GM12878 (cell line): ENCODE measurements around the gene SASH1. TPM values are rescaled to one million over a fixed set of nuclear protein-coding genes. Genes with fewer than 3 reads are reported as not detected.

Experiments
- ATAC-seq: fragments of 200-7000 bp; cut with Tn5 transposase; 3 replicates; pipeline ENCODE4 v1.9.1; 2020; ENCODE audit warnings: mild to moderate bottlenecking, moderate library complexity
- BruUV-seq: library from RNA; stranded (reverse); fragments of 400-500 nt; replicated peaks from 2 replicates; lab custom pipeline; 2021; lab: Mats Ljungman, UMichigan
- CTCF ChIA-PET: fragments of 300-600 bp; sonication (Branson Sonifier 250); formaldehyde crosslinking; extraction: SDS; loops from one replicate; lab custom pipeline; 2021; ENCODE audit warnings: inconsistent platforms; lab: Yijun Ruan, JAX
- POLR2A ChIA-PET: fragments of 350-600 bp; formaldehyde crosslinking; extraction: SDS; loops from one replicate; lab custom pipeline; 2021; ENCODE audit warnings: inconsistent platforms; lab: Charles Lee
- RAD21 ChIA-PET: fragments of 300-600 bp; sonication (Branson Sonifier 250); formaldehyde crosslinking; loops from one replicate; lab custom pipeline; 2023; ENCODE audit warnings: antibody characterized with exemption; ENCODE audit not compliant: unreplicated experiment; lab: Charles Lee
- SMC1A ChIA-PET: fragments of 300-600 bp; sonication (Branson Sonifier 250); formaldehyde crosslinking; loops from one replicate; lab custom pipeline; 2023; ENCODE audit not compliant: unreplicated experiment, uncharacterized antibody; lab: Charles Lee
- DNase-seq: peaks from one replicate; pipeline ENCODE4 v3.0.0-alpha.2; 2011; ENCODE audit warnings: low read depth, low spot score
- FAIRE-seq: peaks from 3 replicates; lab custom pipeline; 2011; peaks lifted over from hg19 to GRCh38; lab: Jason Lieb, UNC
- H2AFZ ChIP-seq: 2 replicates; pipeline ENCODE4 v1.6.0; 2011; ENCODE audit warnings: low read depth, low read length, control low read depth; ENCODE audit not compliant: control insufficient read depth
- H3K27ac ChIP-seq: 2 replicates; pipeline ENCODE4 v1.5.1; 2011; ENCODE audit warnings: control low read depth; ENCODE audit not compliant: control insufficient read depth, insufficient read depth
- H3K27me3 ChIP-seq, 2 experiments: replicated peaks in 1 of 2; 2 replicates each; pipeline versions ENCODE4 v1.6.0 to v1.6.1; 2011; ENCODE audit warnings: low read length in 1 of 2; ENCODE audit not compliant: control insufficient read depth in 2 of 2, insufficient read depth in 2 of 2
- H3K36me3 ChIP-seq, 2 experiments: 2 replicates each; pipeline ENCODE4 v1.5.1; 2011; ENCODE audit warnings: low read length in 1 of 2; ENCODE audit not compliant: control insufficient read depth in 2 of 2, insufficient read depth in 2 of 2
- H3K4me1 ChIP-seq: 2 replicates; pipeline ENCODE4 v1.6.1; 2011; ENCODE audit warnings: mild to moderate bottlenecking, low read length, moderate library complexity, mixed read lengths; ENCODE audit not compliant: control insufficient read depth, insufficient read depth
- H3K4me2 ChIP-seq: 2 replicates; pipeline ENCODE4 v1.6.0; 2011; ENCODE audit warnings: control low read depth; ENCODE audit not compliant: control insufficient read depth, insufficient read depth
- H3K4me3 ChIP-seq: fragments of 200-600 bp; sonication (generic); 2 replicates; pipeline ENCODE4 v1.5.1; 2016
- H3K79me2 ChIP-seq: 2 replicates; pipeline ENCODE4 v1.6.0; 2011; ENCODE audit warnings: low read length; ENCODE audit not compliant: control insufficient read depth, insufficient read depth
- H3K9ac ChIP-seq: 2 replicates; pipeline ENCODE4 v1.8.0; 2011; ENCODE audit warnings: low read length, control low read depth, mixed read lengths; ENCODE audit not compliant: control insufficient read depth, insufficient read depth
- H3K9me3 ChIP-seq: replicated peaks from 3 replicates; pipeline ENCODE4 v1.5.1; 2011; ENCODE audit warnings: mild to moderate bottlenecking, low read length; ENCODE audit not compliant: control insufficient read depth, insufficient read depth
- H4K20me1 ChIP-seq: 2 replicates; pipeline ENCODE4 v1.6.0; 2011; ENCODE audit not compliant: control insufficient read depth, insufficient read depth
- BHLHE40 ChIP-seq, 2 experiments: fragments of 450-650 bp in 1 of 2; IDR thresholded peaks; 2 replicates each; pipeline ENCODE4 v1.6.1; 2011 to 2017; ENCODE audit warnings: low read depth in 2 of 2, borderline replicate concordance in 1 of 2, improper control_type of control experiment in 1 of 2, low read length in 1 of 2, mild to moderate bottlenecking in 1 of 2
- EZH2 ChIP-seq: IDR thresholded peaks from 2 replicates; pipeline ENCODE4 v1.6.1; 2012; ENCODE audit warnings: low read depth, mild to moderate bottlenecking, control low read depth, inconsistent platforms, low read length, borderline replicate concordance; ENCODE audit not compliant: control insufficient read depth
- GATAD2B ChIP-seq: fragments of 450-650 bp; conservative IDR thresholded peaks from 2 replicates; pipeline ENCODE4 v1.6.1; 2017; ENCODE audit warnings: low read depth, mild to moderate bottlenecking, moderate library complexity
- IKZF1 ChIP-seq: fragments of 450-650 bp; conservative IDR thresholded peaks from 2 replicates; pipeline ENCODE4 v1.6.1; 2017; ENCODE audit warnings: antibody characterized with exemption, mild to moderate bottlenecking
- KAT2A ChIP-seq: conservative IDR thresholded peaks from 2 replicates; pipeline ENCODE4 v1.6.1; 2011; ENCODE audit warnings: low read depth, low read length; ENCODE audit not compliant: control insufficient read depth
- POLR2AphosphoS2 ChIP-seq: IDR thresholded peaks from 2 replicates; pipeline ENCODE4 v1.6.1; 2011; ENCODE audit warnings: low read depth, mild to moderate bottlenecking, low read length, improper control_type of control experiment, moderate library complexity
- SP1 ChIP-seq: IDR thresholded peaks from one replicate; pipeline ENCODE4 v1.6.1; 2011; ENCODE audit warnings: low read depth, low read length
- ZBTB11 ChIP-seq: fragments of 450-650 bp; formaldehyde crosslinking; IDR thresholded peaks from 2 replicates; pipeline ENCODE4 v1.5.0; 2022; ENCODE audit warnings: mild to moderate bottlenecking, missing genetic modification characterization
- ZBTB40 ChIP-seq: fragments of 450-650 bp; IDR thresholded peaks from 2 replicates; pipeline ENCODE4 v1.6.1; 2016; ENCODE audit warnings: mild to moderate bottlenecking, moderate library complexity, borderline replicate concordance
- WGBS: methylation state at CpG from one replicate; pipeline ENCODE4 v1.1.6; 2016; ENCODE audit warnings: low lambda C conversion rate; ENCODE audit not compliant: insufficient replicate concordance, insufficient coverage; ENCODE audit errors: missing lambda C conversion rate; 5-methylcytosine and 5-hydroxymethylcytosine counted together
- in situ Hi-C: fragments of 300-500 bp; cut with MboI; formaldehyde crosslinking; loops from 9 replicates; pipeline ENCODE4 v1.14.3; 2018; ENCODE audit warnings: mixed read lengths
- intact Hi-C: fragments of 100-400 bp; cut with micrococcal nuclease; formaldehyde crosslinking; loops from one replicate; pipeline ENCODE4 v1.14.2; 2022; ENCODE audit not compliant: unreplicated experiment
- polyA plus RNA-seq, 11 experiments: library from polyadenylated mRNA; depleted of rRNA in 4 of 11; unstranded in 6 of 11; stranded (reverse) in 5 of 11; fragments of >200 nt; fragmentation: Nextera tagmentation in 4 of 11; fragmentation: Illumina TruSeq in 1 of 11; extraction: Ambion mirVana in 4 of 11; extraction: Trizol in 1 of 11; gene quantifications; 1 replicate in 1 of 11; 2 replicates in 10 of 11; pipeline versions ENCODE4 v1.2.1 to v1.2.3, GENCODE V29; 2011 to 2016; ENCODE audit warnings: inconsistent platforms in 2 of 11, missing spikeins in 2 of 11, low read depth in 1 of 11
- total RNA-seq, 4 experiments: library from RNA; depleted of rRNA in 3 of 4; stranded (reverse); fragments of >200 nt in 3 of 4; fragmentation: Illumina TruSeq in 1 of 4; extraction: Trizol in 1 of 4; gene quantifications; 2 replicates each; pipeline versions ENCODE4 v1.2.1 to v1.2.3, GENCODE V29; 2013 to 2021
- TF ChIP-seq, protein P1 (sequence below): fragments of 450-650 bp; IDR thresholded peaks from 2 replicates; pipeline ENCODE4 v1.6.1; 2017; ENCODE audit warnings: antibody characterized with exemption, mild to moderate bottlenecking, moderate library complexity

The SASH1 gene
- total and polyA plus RNA-seq, 10 of the 15 experiments (the other 5 are each of a cell fraction or from before 2014, with no cell fraction given) = 0.01 to 0.73 (median 0.14) TPM; not detected in 4

- no peak for DNase-seq
- H3K4me1 ChIP-seq = no peaks in the 10 kb centered on the region
- 15% methylated on average over 3 of the region's 3 CpGs for WGBS
- H3K9me3 ChIP-seq = no peaks in the 10 kb centered on the region
- BruUV-seq = no TSS peak
- H3K27me3 ChIP-seq = no peaks in the 10 kb centered on the region
- no peak overlapping the region for H2AFZ ChIP-seq
- in situ Hi-C loops = no loop called here
- RAD21 ChIA-PET = no interaction called here
- no peak for FAIRE-seq
- no peak overlapping the region for H3K9ac ChIP-seq
- SMC1A ChIA-PET = no interaction called here
- H4K20me1 ChIP-seq = no peaks in the 10 kb centered on the region
- intact Hi-C loops = no loop called here
- no peak overlapping the region for H3K4me2 ChIP-seq
- CTCF ChIA-PET = no interaction called here
- H3K27ac ChIP-seq = no peak overlapping the region
- no peak overlapping the region for H3K4me3 ChIP-seq
- POLR2A ChIA-PET = no interaction called here
- no peak for ATAC-seq
- H3K36me3 ChIP-seq = no peaks in the 10 kb centered on the region
- H3K79me2 ChIP-seq = no peaks in the 10 kb centered on the region
- TF ChIP-seq ZBTB40 = no peak
- no peak for TF ChIP-seq BHLHE40 (IDR thresholded peaks at IDR 0.05; ENCODE audit: borderline replicate concordance in 1 of 2, low read depth in 2 of 2, low read length in 1 of 2)
- TF ChIP-seq EZH2 = no peak
- TF ChIP-seq, protein P1, sequence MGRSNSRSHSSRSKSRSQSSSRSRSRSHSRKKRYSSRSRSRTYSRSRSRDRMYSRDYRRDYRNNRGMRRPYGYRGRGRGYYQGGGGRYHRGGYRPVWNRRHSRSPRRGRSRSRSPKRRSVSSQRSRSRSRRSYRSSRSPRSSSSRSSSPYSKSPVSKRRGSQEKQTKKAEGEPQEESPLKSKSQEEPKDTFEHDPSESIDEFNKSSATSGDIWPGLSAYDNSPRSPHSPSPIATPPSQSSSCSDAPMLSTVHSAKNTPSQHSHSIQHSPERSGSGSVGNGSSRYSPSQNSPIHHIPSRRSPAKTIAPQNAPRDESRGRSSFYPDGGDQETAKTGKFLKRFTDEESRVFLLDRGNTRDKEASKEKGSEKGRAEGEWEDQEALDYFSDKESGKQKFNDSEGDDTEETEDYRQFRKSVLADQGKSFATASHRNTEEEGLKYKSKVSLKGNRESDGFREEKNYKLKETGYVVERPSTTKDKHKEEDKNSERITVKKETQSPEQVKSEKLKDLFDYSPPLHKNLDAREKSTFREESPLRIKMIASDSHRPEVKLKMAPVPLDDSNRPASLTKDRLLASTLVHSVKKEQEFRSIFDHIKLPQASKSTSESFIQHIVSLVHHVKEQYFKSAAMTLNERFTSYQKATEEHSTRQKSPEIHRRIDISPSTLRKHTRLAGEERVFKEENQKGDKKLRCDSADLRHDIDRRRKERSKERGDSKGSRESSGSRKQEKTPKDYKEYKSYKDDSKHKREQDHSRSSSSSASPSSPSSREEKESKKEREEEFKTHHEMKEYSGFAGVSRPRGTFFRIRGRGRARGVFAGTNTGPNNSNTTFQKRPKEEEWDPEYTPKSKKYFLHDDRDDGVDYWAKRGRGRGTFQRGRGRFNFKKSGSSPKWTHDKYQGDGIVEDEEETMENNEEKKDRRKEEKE = no peak
- no peak for TF ChIP-seq KAT2A
- no peak for TF ChIP-seq POLR2AphosphoS2
- no peak for TF ChIP-seq ZBTB11
- TF ChIP-seq IKZF1 = no peak
- no peak for TF ChIP-seq SP1
- TF ChIP-seq GATAD2B = no peak
Measured at GRCh38 chr6:148322704-148323103, 19.9 kb upstream of the SASH1 start.
